HEK293 (cell line): ENCODE data around the gene RNF224.

Source experiments
- CTCF ChIA-PET: fragments of 350-600 bp; formaldehyde crosslinking; extraction: SDS; loops from one replicate; lab custom pipeline; 2021; ENCODE audit warnings: antibody characterized with exemption; lab: Yijun Ruan, JAX
- POLR2A ChIA-PET: fragments of 300-600 bp; formaldehyde crosslinking; extraction: SDS; loops from one replicate; lab custom pipeline; 2020; ENCODE audit warnings: antibody characterized with exemption, inconsistent platforms; lab: Yijun Ruan, JAX
- H3K27ac ChIP-seq: fragments of 200-500 bp; sonication (Bioruptor generic); 2 replicates; pipeline ENCODE4 v1.5.1; 2014; ENCODE audit warnings: low read depth, low read length, control low read depth, inconsistent platforms; ENCODE audit errors: extremely low read depth
- H3K36me3 ChIP-seq, 2 experiments: fragments of 200-500 bp in 1 of 2; sonication (Bioruptor generic) in 1 of 2; 1 replicate in 1 of 2; 2 replicates in 1 of 2; pipeline ENCODE4 v1.5.1; 2014 to 2017; ENCODE audit warnings: inconsistent platforms in 2 of 2, low read length in 2 of 2; ENCODE audit not compliant: control insufficient read depth in 2 of 2, insufficient read depth in 1 of 2
- H3K4me1 ChIP-seq: fragments of 200-500 bp; sonication (Bioruptor generic); 2 replicates; pipeline ENCODE4 v1.5.1; 2014; ENCODE audit warnings: mild to moderate bottlenecking, low read length, inconsistent platforms; ENCODE audit not compliant: control insufficient read depth, insufficient read depth
- H3K4me3 ChIP-seq: 2 replicates; pipeline ENCODE4 v1.5.1; 2011; ENCODE audit warnings: low read depth, mild to moderate bottlenecking, control low read depth, low read length, moderate library complexity
- H3K9me3 ChIP-seq: fragments of 200-500 bp; sonication (Bioruptor generic); 2 replicates; pipeline ENCODE4 v1.5.1; 2014; ENCODE audit warnings: low read depth, low read length, inconsistent platforms; ENCODE audit not compliant: control insufficient read depth, insufficient read depth
- AEBP2 ChIP-seq: fragments of 450-650 bp; formaldehyde crosslinking; IDR thresholded peaks from 2 replicates; pipeline ENCODE4 v1.5.1; 2016; ENCODE audit warnings: missing biosample characterization, missing genetic modification characterization, borderline replicate concordance
- BCL11A ChIP-seq: fragments of 450-650 bp; formaldehyde crosslinking; IDR thresholded peaks from 2 replicates; pipeline ENCODE4 v1.5.1; 2016; ENCODE audit warnings: low read depth, missing biosample characterization, missing genetic modification characterization
- CTCF ChIP-seq: fragments of 450-650 bp; formaldehyde crosslinking; IDR thresholded peaks from 2 replicates; pipeline ENCODE4 v1.5.1; 2016; ENCODE audit warnings: missing biosample characterization, missing genetic modification characterization
- KLF17 ChIP-seq: fragments of 450-650 bp; formaldehyde crosslinking; IDR thresholded peaks from 2 replicates; pipeline ENCODE4 v1.5.1; 2016; ENCODE audit warnings: missing biosample characterization, missing genetic modification characterization
- PATZ1 ChIP-seq: fragments of 450-650 bp; formaldehyde crosslinking; IDR thresholded peaks from 2 replicates; pipeline ENCODE4 v1.5.1; 2016; ENCODE audit warnings: missing biosample characterization, missing genetic modification characterization
- SCRT1 ChIP-seq: fragments of 450-650 bp; formaldehyde crosslinking; IDR thresholded peaks from 2 replicates; pipeline ENCODE4 v1.5.1; 2016; ENCODE audit warnings: missing biosample characterization, missing genetic modification characterization, borderline replicate concordance
- SP2 ChIP-seq: fragments of 450-650 bp; formaldehyde crosslinking; IDR thresholded peaks from 2 replicates; pipeline ENCODE4 v1.5.1; 2016; ENCODE audit warnings: missing biosample characterization, missing genetic modification characterization
- ZBTB21 ChIP-seq: fragments of 450-650 bp; formaldehyde crosslinking; IDR thresholded peaks from 2 replicates; pipeline ENCODE4 v1.5.1; 2017; ENCODE audit warnings: missing biosample characterization, missing genetic modification characterization
- ZBTB26 ChIP-seq: fragments of 450-650 bp; formaldehyde crosslinking; optimal IDR thresholded peaks from 2 replicates; pipeline ENCODE3; 2016; ENCODE audit warnings: missing biosample characterization, mild to moderate bottlenecking, missing genetic modification characterization
- ZEB2 ChIP-seq: fragments of 450-650 bp; formaldehyde crosslinking; IDR thresholded peaks from 2 replicates; pipeline ENCODE4 v1.5.1; 2016; ENCODE audit warnings: missing biosample characterization, missing genetic modification characterization
- ZFP3 ChIP-seq: fragments of 450-650 bp; formaldehyde crosslinking; IDR thresholded peaks from 2 replicates; pipeline ENCODE4 v1.5.1; 2016; ENCODE audit warnings: low read depth, missing biosample characterization, missing genetic modification characterization
- ZNF112 ChIP-seq: fragments of 450-650 bp; formaldehyde crosslinking; IDR thresholded peaks from 2 replicates; pipeline ENCODE4 v1.5.0; 2017; ENCODE audit warnings: missing biosample characterization, missing genetic modification characterization
- ZNF121 ChIP-seq: fragments of 450-650 bp; formaldehyde crosslinking; IDR thresholded peaks from 2 replicates; pipeline ENCODE4 v1.5.1; 2016; ENCODE audit warnings: missing biosample characterization, missing genetic modification characterization
- ZNF133 ChIP-seq: fragments of 450-650 bp; formaldehyde crosslinking; IDR thresholded peaks from 2 replicates; pipeline ENCODE4 v1.5.1; 2016; ENCODE audit warnings: missing biosample characterization, missing genetic modification characterization
- ZNF366 ChIP-seq: fragments of 450-650 bp; formaldehyde crosslinking; conservative IDR thresholded peaks from 2 replicates; pipeline ENCODE4 v1.5.1; 2016; ENCODE audit warnings: missing biosample characterization, missing genetic modification characterization
- ZNF501 ChIP-seq: fragments of 450-650 bp; formaldehyde crosslinking; IDR thresholded peaks from 2 replicates; pipeline ENCODE4 v1.5.1; 2016; ENCODE audit warnings: missing biosample characterization, missing genetic modification characterization
- ZNF530 ChIP-seq: fragments of 450-650 bp; formaldehyde crosslinking; IDR thresholded peaks from 2 replicates; pipeline ENCODE4 v1.5.1; 2016; ENCODE audit warnings: low read depth, missing biosample characterization, missing genetic modification characterization
- ZNF600 ChIP-seq: fragments of 450-650 bp; formaldehyde crosslinking; IDR thresholded peaks from 2 replicates; pipeline ENCODE4 v1.5.1; 2016; ENCODE audit warnings: missing biosample characterization, missing genetic modification characterization
- ZNF660 ChIP-seq: fragments of 450-650 bp; IDR thresholded peaks from 2 replicates; pipeline ENCODE4 v1.5.1; 2018; ENCODE audit warnings: missing biosample characterization, mild to moderate bottlenecking, missing genetic modification characterization
- ZXDB ChIP-seq: fragments of 450-650 bp; formaldehyde crosslinking; IDR thresholded peaks from 2 replicates; pipeline ENCODE4 v1.5.1; 2016; ENCODE audit warnings: missing biosample characterization, missing genetic modification characterization

Gene RNF224

GRCh38 chr9:137201205-137201868 lies 26.0 kb upstream of the RNF224 start (continued):
- TF ChIP-seq PATZ1 (tag by site-specific recombination) (0 out of 2 replicates have a peak, but pooled peaks have one; percentile 14), ZEB2 (tag by site-specific recombination) (0 out of 2 replicates have a peak, but pooled peaks have one; percentile 73), CTCF (tag by site-specific recombination) (no peak), SCRT1 (tag by site-specific recombination) (no peak), ZNF366 (tag by site-specific recombination) (0 out of 2 replicates have a peak, but pooled peaks have one; percentile 18), ZXDB (tag by site-specific recombination) (0 out of 2 replicates have a peak, but pooled peaks have one; percentile 7), SP2 (tag by site-specific recombination) (no peak), AEBP2 (tag by site-specific recombination) (no peak), ZNF133 (tag by site-specific recombination) (no peak), KLF17 (tag by site-specific recombination) (no peak), ZNF112 (no peak), BCL11A (0 out of 2 replicates have a peak, but pooled peaks have one; percentile 10), ZNF600 (tag by site-specific recombination) (0 out of 2 replicates have a peak, but pooled peaks have one; percentile 5), ZNF530 (tag by site-specific recombination) (no peak), ZBTB26 (tag by site-specific recombination) (peak; percentile 36), ZBTB21 (tag by site-specific recombination) (no peak), ZNF121 (tag by site-specific recombination) (no peak)

GRCh38 chr9:137202966-137203365 lies 24.3 kb upstream of the RNF224 start:
- ChIA-PET CTCF (interaction anchor here (0.6 to 1.5 kb wide), 2 partner anchors 84 to 207 kb away, joined by 3 read pairs; no protein-coding TSS in a partner anchor), POLR2A (interaction anchor here (0.7 to 16.6 kb wide), 5 partner anchors 13 to 117 kb away, joined by 3 to 304 read pairs (median 22); partner anchors contain the start of genes ANAPC2, CYSRT1, MAN1B1 and RNF208)
- TF ChIP-seq ZNF660 (tag by site-specific recombination) (no peak), ZFP3 (tag by site-specific recombination) (no peak), ZNF366 (tag by site-specific recombination) (no peak), ZNF501 (tag by site-specific recombination) (no peak)
- H3K4me3 ChIP-seq: no peak overlapping the region
- peaks cover under 1 to 15% of the 10 kb centered on the region in 2 experiments; a peak in 2 of 3 replicates for H3K36me3 ChIP-seq
- peaks cover 9% of the 10 kb centered on the region for H3K4me1 ChIP-seq
- no peak overlapping the region for H3K27ac ChIP-seq
- no peaks in the 10 kb centered on the region for H3K9me3 ChIP-seq
